ENCODE measurements around the gene NGEF.

DNA sequence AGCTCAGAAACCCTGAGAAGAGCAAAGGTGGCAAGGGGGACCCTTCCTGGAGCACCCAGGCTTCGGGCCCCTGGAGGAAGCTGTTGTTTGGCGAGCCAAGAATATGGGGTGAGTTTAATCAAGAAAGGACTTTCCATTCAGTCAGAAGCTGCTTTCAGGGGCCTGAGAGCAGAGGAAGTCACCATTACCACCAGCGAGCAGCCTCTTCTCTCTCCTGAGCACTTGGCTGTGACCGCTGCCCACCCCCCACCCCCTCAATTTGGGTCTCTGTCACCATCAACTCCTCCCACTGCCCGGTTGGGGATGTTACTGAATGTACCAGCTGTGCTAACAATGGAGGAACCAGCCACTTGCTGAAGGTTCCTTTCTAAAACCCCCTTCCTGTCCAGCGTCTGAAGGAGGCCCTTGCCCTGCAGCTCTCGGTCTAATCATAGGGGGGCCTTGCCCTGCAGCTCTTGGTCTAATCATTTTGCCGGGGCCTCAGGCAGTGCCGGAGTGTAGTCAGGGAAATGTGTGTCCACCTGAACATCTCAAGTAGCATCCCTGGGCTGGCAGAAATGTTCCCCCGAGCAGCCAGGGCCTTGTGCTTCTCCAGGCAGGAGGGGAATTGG lies 48.0 kb upstream of the NGEF start:
- TF ChIP-seq CEBPB (IDR thresholded peaks at IDR 0.05) (no peak), EGR1 (IDR thresholded peaks at IDR 0.05) (no peak), REST (IDR thresholded peaks at IDR 0.05; ENCODE audit: low read depth) (no peak), RAD21 (IDR thresholded peaks at IDR 0.05; ENCODE audit: low read depth) (no peak), YY1 (IDR thresholded peaks at IDR 0.05; ENCODE audit: low read depth) (no peak), TEAD4 (IDR thresholded peaks at IDR 0.05) (no peak), EP300 (IDR thresholded peaks at IDR 0.05; ENCODE audit: borderline replicate concordance) (no peak), MAX (IDR thresholded peaks at IDR 0.05) (no peak), TAF1 (IDR thresholded peaks at IDR 0.05; ENCODE audit: low read depth) (no peak), ZBTB7A (IDR thresholded peaks at IDR 0.05; ENCODE audit: low read depth) (no peak), FOXM1 (IDR thresholded peaks at IDR 0.05; ENCODE audit: borderline replicate concordance, low read depth) (no peak), NFIC (IDR thresholded peaks at IDR 0.05) (no peak), TCF12 (IDR thresholded peaks at IDR 0.05; ENCODE audit: low read depth) (no peak)
